GM21619 (cell line): ENCODE measurements around the gene ZNF750.

Source experiments
- ATAC-seq: cut with Tn5 transposase; IDR thresholded peaks from one replicate; pipeline ENCODE4 v1.9.1; 2021; ENCODE audit not compliant: unreplicated experiment

The ZNF750 gene

GRCh38 chr17:82873521-82873920 lies 33.7 kb upstream of the ZNF750 start:
- ATAC-seq, result no peak

GRCh38 chr17:82872591-82873520 lies 33.0 kb upstream of the ZNF750 start:
- no peak for ATAC-seq

DNA sequence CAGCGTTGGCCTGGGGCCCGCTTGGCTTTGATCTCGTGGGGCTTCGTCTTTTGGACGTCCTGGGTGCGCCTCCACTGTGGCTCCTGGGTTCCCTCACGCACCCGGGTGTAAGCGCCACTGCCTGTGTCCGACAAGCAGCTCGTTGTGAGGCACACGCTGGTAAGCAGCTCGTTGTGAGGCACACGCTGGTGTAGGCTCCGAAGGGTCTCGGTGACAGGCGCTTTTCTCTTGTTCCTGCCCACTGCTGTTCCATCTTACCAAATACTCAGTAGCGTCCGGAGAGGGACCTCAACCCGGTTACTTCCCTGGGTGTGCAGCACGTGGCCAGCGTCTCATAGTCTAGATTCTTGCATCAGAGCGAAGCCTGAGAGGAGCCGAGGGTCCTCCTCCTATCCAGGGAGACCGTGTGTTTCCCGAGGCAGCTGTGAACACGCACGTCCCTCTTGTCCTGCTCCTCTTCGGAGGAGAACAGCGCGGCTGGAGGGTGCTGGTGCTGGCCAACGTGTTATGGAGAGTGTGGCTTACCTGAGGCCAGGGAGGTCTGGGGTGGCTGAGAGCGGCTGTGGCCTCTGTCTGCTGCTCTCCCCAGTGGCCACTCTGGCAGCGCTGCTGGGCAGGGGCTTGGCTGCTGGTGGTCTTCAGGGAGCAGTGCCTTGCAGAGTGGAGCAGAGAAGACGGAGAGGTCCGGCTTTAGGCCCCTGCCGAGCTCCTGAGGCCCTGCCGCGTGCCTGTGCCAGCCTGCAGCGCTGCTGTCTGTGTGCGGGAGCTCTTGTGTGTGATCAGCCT lies 32.1 kb upstream of the ZNF750 start:
- ATAC-seq, result no peak

GRCh38 chr17:82871056-82871775 lies 31.4 kb upstream of the ZNF750 start:
- ATAC-seq, result peak; percentile 74

DNA sequence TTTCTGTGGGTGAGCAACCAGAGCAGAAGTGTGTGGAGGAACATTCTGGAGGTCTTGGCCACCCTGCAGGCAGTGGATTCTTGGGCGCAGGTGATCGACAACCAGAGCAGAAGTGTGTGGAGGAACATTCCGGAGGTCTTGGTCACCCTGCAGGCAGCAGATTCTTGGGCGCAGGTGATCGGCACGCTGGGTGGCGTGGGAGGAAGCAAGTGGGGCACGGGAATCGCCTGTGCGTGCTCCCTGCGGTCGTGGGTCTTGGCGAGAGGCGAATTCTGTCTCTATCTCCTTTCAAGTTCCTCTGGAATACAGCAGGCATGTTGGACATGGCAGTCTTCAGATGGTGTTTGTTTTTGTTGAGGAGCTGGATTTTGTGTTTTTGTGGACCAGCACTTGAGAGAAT lies 30.7 kb upstream of the ZNF750 start:
- ATAC-seq, result no peak

- ATAC-seq, result no peak
Observed at GRCh38 chr17:82870091-82870491, 30.3 kb upstream of the ZNF750 start.

GRCh38 chr17:82869536-82869935 lies 29.7 kb upstream of the ZNF750 start:
- ATAC-seq, result no peak

DNA sequence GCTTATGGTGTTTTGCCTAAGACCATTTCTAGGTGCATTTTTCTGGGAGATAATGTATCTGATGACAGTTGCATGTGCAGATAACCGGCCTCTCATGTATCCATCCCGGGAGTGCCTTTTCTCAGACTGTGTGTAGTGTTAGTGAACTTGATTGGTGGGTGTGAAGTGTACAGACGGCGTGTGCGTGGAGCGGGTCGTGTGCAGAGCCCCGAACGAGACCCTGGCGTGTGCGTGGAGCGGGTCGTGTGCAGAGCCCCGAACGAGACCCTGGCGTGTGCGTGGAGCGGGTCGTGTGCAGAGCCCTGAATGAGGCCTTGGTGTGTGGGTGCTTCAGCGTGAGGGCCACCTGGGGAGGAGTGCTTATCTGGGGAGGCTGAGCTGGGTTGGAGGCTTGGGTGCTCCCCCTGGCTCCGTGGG lies 28.9 kb upstream of the ZNF750 start:
- ATAC-seq, result no peak

DNA sequence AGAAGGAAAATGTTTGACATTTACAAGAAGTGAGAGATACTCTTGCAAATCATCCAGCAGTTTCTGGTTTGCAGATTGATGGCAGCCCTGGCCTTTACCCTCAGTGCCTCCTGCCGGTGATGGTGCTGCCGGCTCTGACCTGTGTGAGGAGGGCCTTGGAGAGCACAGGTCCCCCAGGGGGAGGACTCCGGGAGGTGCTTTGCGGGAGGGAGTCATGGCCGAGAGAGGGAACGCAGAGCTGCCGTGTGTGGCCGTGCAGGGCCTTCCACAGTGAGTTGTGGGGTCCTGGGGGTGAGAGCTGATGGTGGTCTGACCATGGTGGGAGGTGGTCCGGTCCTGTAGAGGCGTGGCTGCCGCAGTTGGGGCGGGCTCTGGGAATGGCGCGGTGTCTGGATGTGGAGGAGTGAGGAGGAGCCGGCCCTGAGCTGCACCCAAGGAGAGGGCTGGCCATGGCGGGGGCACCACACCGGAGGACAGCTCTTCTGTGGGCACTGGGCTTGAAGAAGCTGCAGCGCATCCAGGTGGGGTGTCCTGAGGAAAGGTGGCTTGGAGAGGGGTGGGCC lies 28.0 kb upstream of the ZNF750 start:
- ATAC-seq, result no peak

GRCh38 chr17:82866590-82867191 lies 26.9 kb upstream of the ZNF750 start:
- no peak for ATAC-seq

GRCh38 chr17:82865774-82866395 lies 26.1 kb upstream of the ZNF750 start:
- ATAC-seq, result no peak

GRCh38 chr17:82865274-82865673 lies 25.5 kb upstream of the ZNF750 start:
- no peak for ATAC-seq

DNA sequence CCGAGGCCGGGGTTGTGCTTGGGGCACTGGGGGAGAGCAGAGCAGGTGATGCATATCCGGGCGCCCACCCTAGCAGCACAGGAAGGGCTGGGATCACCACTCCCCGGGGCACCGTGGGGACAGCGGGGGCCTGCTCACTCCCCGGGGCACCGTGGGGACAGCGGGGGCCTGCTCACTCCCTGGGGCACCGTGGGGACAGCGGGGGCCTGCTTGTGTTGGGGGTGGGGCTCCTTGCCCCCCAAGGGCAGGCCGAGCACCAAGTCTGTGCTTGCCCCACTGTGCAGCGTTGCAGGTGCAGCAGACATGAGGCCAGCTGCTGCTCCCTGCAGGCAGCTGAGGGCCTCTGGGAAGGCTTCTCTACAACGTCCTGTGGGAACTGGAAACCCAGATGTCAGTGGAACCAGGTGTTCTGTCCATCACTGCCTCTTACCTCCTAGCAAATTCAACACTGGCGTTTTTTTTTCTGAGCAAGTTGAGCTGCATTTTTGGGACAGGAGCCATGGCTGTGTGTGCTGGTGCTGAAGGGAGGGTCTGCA lies 25.0 kb upstream of the ZNF750 start:
- ATAC-seq, result no peak

- ATAC-seq, result peak; percentile 80
Observed at GRCh38 chr17:82863941-82864712, 24.3 kb upstream of the ZNF750 start.

GRCh38 chr17:82863383-82863940 lies 23.6 kb upstream of the ZNF750 start:
- ATAC-seq, result no peak

GRCh38 chr17:82862737-82863382 lies 23.0 kb upstream of the ZNF750 start:
- no peak for ATAC-seq

GRCh38 chr17:82862191-82862590 lies 22.4 kb upstream of the ZNF750 start:
- no peak for ATAC-seq

DNA sequence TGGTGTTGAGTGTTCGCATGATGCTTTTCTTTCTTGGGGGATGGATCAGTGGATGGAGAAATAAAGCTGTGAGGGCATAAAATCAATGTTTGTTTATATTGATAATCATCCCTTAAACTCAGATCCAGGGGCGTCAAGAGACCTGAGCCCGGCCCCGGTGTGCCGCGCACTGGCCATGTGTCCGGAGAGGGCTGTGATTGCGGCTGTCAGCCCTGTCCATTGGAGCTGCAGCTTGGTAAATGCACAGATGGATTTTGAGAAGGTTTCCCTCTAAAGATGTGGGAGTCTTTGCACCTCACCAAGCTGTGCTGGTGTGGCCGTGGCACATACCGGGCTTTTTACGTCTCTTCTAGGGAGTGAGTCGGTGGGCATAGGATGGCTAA lies 21.6 kb upstream of the ZNF750 start:
- ATAC-seq, result no peak
